Activated naive CD8-positive, alpha-beta T cell treated with anti-CD3 and anti-CD28 coated beads for 36 hours (primary cell): ENCODE measurements around the gene AFF2. TPM values are rescaled to one million over a fixed set of nuclear protein-coding genes. Genes with fewer than 3 reads are reported as not detected.
"Not testable (repeated sequence)": the region's sequence is repeated elsewhere in the genome, so short reads cannot be mapped to it uniquely, and the experiment has no call there.

Experiments used
- DNase-seq: peaks from one replicate; pipeline ENCODE4 v3.0.0; 2021
- H3K27ac Mint-ChIP-seq: one replicate; pipeline ENCODE4 v1.8.0; 2022; ENCODE audit warnings: mild to moderate bottlenecking, moderate library complexity, mixed read lengths
- H3K27me3 Mint-ChIP-seq: one replicate; pipeline ENCODE4 v1.8.0; 2022; ENCODE audit warnings: mild to moderate bottlenecking, mixed read lengths
- H3K36me3 Mint-ChIP-seq: one replicate; pipeline ENCODE4 v1.8.0; 2021; ENCODE audit warnings: mild to moderate bottlenecking, mixed read lengths
- H3K4me1 Mint-ChIP-seq: one replicate; pipeline ENCODE4 v1.8.0; 2021; ENCODE audit warnings: mixed read lengths
- H3K4me3 Mint-ChIP-seq: one replicate; pipeline ENCODE4 v1.8.0; 2022; ENCODE audit warnings: mild to moderate bottlenecking, moderate library complexity, mixed read lengths
- H3K9me3 Mint-ChIP-seq: one replicate; pipeline ENCODE4 v1.8.0; 2022; ENCODE audit warnings: mixed read lengths
- total RNA-seq, 2 experiments: library from RNA; stranded (reverse); gene quantifications; one replicate each; pipeline ENCODE4 v1.2.3, GENCODE V29; 2021

Gene AFF2
- total RNA-seq, 2 experiments from 2014 or later = 1.4 to 1.7 TPM

DNA sequence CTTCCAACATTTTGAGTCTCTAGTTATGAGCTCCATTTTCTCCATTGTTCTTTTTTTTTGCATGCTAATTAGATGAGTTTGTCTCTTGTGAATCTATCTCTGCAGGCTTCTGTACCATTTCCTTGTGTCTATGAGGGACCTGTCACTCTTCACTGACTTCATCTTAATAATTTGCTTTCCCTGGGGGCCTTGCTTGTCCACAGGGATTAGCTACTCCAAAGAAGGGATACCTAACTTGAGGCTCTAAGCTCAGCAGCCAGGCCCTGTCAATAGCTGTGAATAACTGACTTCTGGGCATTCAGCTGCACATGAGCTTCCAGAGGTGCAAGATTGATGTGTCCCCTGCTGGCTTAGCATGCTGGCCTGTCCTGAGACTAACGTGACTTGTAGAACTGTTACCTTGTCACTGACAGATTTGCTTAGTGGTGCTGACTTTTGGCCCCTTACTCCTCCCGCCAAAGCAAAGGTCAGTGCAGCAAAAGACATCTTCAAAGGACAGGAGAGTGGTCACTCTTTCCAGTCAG, 124.6 kb downstream of the AFF2 start:
- H3K27ac Mint-ChIP-seq = no peak overlapping the region
- H3K36me3 Mint-ChIP-seq = peaks cover 3% of the 10 kb centered on the region
- no peak overlapping the region for H3K4me3 Mint-ChIP-seq
- no peaks in the 10 kb centered on the region for H3K27me3 Mint-ChIP-seq
- H3K9me3 Mint-ChIP-seq = no peaks in the 10 kb centered on the region
- no peaks in the 10 kb centered on the region for H3K4me1 Mint-ChIP-seq
- no peak for DNase-seq

DNA sequence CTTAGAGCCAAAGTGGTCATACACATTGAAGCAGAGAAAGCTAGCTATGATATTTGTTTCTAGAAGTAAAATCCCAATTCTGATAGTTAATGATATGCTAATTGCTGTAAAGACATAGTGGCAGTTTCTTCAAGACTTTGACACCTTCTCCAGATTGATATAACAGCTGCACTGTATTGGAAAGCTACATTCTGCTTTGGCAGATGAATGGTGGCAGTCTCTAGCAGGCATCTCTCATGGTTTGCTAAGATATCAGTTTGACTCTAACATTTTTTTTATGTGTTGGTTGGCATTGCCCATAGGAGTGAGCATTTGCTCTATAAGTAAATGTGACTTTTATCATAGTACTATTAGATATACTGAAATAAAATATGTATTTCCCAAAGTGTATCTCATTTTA, 128.2 kb downstream of the AFF2 start:
- Mint-ChIP-seq H3K27me3 (no peaks in the 10 kb centered on the region), H3K9me3 (no peaks in the 10 kb centered on the region), H3K36me3 (peaks cover 3% of the 10 kb centered on the region), H3K4me3 (no peak overlapping the region), H3K27ac (no peak overlapping the region), H3K4me1 (no peaks in the 10 kb centered on the region)
- no peak for DNase-seq

DNA sequence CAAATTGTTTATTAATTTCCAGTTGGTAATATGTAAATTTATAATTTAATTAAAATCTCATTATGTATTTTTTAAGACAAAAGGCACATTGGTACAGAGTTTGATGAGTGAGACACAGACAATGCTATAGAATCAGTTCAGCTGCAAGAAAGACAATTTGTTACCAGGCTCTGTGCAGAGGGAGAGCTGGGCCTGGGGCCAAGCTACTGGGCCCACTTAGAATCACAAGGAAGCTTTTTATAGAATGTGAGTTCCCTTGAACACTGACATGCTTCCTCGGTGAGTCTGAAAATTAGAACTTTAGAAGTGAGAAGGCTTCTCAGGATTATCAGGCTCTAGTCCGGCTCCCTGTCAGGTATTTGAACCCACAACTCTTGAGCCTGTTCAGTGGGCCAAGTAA, 129.0 kb downstream of the AFF2 start:
- no peaks in the 10 kb centered on the region for H3K9me3 Mint-ChIP-seq
- no peak overlapping the region for H3K27ac Mint-ChIP-seq
- no peak for DNase-seq
- H3K4me1 Mint-ChIP-seq = no peaks in the 10 kb centered on the region
- peaks cover 3% of the 10 kb centered on the region for H3K36me3 Mint-ChIP-seq
- H3K27me3 Mint-ChIP-seq = no peaks in the 10 kb centered on the region
- H3K4me3 Mint-ChIP-seq = no peak overlapping the region

DNA sequence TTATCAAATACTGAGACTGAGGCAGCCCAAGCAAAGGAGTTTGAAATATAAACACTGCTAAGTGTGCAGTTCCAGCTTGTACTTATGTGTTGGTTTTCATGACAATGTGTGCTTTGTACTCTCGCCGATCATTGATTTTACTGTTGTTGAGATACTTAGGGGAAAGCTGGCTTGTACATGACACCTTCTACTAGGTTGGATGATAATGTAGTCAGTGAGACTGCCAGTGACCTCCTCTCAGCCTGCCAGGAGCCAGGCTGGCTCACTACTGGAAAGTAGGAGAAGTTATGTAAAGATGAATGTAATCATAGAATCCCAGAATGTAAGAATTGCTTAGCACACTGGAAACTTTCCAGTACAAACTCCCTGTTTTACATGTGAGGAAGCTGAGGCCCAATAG, 132.0 kb downstream of the AFF2 start:
- Mint-ChIP-seq H3K4me1 (no peaks in the 10 kb centered on the region), H3K9me3 (no peaks in the 10 kb centered on the region), H3K27ac (no peak overlapping the region), H3K36me3 (peaks cover 2% of the 10 kb centered on the region), H3K27me3 (no peaks in the 10 kb centered on the region), H3K4me3 (no peak overlapping the region)
- DNase-seq = no peak

DNA sequence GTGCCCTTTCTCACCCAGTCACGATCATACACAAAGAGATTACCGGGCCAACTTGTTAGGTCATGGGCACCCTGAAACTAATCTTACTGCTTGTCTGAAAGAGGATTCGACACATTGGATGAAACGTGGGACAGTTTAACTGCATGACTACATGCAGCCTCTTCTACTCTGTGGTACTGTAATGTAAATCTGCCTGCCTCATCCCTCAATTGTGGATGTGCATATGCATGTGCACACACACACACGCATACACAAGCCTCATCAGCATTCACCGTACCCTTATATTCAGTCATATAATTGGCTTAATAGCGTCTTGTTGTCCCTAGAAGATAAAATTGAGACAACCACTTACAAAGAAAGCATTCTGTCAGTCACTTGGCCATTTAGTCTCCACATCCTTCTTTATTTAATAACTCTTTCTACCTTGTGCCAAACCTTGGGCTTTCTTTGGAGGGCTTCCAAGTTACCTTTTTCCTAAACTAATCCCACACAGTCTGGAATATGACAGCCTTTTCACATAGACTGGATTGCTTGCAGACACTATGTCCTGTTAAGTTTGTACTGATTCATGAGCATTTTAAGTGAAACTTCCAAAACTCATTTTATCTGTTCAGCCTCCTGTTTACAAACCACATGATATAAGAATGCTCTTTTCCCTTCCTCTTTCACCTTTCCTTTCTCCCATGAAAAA, 132.9 kb downstream of the AFF2 start:
- Mint-ChIP-seq H3K9me3 (peaks cover 2% of the 10 kb centered on the region), H3K27ac (no peak overlapping the region), H3K4me3 (no peak overlapping the region), H3K36me3 (peaks cover 4% of the 10 kb centered on the region), H3K27me3 (no peaks in the 10 kb centered on the region), H3K4me1 (no peaks in the 10 kb centered on the region)
- DNase-seq = no peak

DNA sequence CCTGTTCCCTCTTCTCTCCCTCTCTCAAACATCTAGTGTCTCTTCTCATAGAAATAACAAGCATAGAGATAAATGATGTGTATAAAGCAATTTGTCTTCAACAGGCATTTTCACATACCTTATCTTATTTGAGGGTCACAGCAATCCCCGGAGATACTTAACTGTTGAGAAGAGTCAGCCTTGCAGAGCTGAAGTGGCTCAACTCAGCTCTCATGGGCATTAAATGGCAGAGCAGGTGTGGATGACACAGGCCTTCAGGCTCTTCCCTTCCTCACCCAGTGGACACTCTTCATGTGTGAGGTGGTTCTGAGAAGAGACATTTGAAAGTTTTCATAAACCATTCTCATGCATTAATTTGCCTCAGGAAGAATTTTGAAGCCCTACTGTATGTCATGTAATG, 134.2 kb downstream of the AFF2 start:
- H3K4me1 Mint-ChIP-seq = no peaks in the 10 kb centered on the region
- H3K4me3 Mint-ChIP-seq = no peak overlapping the region
- peaks cover 6% of the 10 kb centered on the region for H3K36me3 Mint-ChIP-seq
- no peak overlapping the region for H3K27ac Mint-ChIP-seq
- no peaks in the 10 kb centered on the region for H3K27me3 Mint-ChIP-seq
- no peak for DNase-seq
- H3K9me3 Mint-ChIP-seq = peaks cover 3% of the 10 kb centered on the region

DNA sequence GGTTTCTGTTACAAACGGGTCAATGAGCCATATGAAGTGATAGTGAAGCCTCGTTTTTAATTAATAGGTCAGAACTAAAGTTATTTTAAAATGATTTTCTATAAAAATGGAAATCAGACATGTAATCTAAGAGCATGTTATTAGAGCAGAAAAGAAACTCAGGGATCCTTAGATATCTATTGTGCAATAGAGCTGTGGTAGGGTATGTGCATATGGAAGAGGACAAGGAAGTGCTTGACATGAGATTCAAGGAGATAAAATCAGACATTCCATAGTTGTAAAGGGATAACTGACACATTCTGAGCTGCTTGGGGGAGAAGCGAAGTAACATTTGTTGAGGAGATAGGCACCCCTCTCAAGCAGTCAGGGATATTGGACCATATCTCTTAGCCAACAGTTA, 143.0 kb downstream of the AFF2 start:
- Mint-ChIP-seq H3K9me3 (peaks cover under 1% of the 10 kb centered on the region), H3K4me3 (no peak overlapping the region), H3K36me3 (peaks cover under 1% of the 10 kb centered on the region), H3K27ac (no peak overlapping the region), H3K27me3 (no peaks in the 10 kb centered on the region), H3K4me1 (no peaks in the 10 kb centered on the region)
- no peak for DNase-seq

DNA sequence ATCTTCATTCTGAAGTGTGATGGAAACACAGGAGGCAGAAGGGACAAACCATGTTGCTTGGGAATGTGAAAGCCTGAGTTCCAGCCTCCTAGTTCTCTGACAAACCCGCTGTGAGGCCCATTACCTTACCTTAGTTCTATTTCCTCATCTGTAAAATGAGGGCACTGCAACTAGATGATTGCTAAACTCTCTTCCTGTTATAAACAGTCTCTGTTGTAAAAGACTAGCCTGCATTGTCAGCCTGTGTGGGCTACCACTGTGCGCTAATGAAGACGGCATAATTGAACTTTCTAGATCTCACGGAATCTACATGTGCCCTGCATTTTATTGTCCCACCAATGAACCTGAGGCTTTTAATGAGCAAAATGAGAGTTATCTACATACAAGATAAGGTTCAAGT, 147.2 kb downstream of the AFF2 start:
- no peak for DNase-seq
- H3K27ac Mint-ChIP-seq = no peak overlapping the region
- H3K4me1 Mint-ChIP-seq = no peaks in the 10 kb centered on the region
- no peaks in the 10 kb centered on the region for H3K27me3 Mint-ChIP-seq
- H3K36me3 Mint-ChIP-seq = no peaks in the 10 kb centered on the region
- no peak overlapping the region for H3K4me3 Mint-ChIP-seq
- no peaks in the 10 kb centered on the region for H3K9me3 Mint-ChIP-seq

DNA sequence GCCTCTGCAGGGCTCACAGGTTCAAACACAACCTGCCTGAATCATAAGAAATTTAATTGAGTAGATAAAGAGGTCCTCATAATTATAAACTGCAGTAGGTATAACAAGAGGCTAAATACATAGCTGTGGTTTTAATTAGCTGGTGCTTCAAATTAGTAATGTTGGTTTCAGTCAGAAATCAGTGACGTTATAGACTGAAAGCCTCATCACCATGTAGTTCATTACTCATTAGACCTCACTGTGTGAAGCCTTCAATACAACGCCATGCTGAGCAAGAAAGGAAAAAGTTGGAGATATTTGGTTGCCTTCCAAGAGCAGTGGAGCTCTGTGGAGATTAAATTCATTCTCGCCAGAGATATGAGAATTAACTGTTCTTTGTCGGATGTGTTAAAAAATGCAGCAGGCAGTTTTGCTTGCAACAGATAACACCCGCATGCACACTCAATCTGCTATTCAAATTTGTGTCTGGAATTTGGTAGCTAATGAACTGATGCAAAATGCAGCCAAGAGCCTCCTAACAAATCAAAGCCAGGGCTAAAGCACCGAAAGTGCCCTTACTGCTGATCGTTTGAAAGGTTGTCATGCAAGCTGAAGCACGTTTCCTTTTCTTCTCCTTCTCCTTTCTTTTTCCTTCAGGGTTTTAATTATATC, 148.9 kb downstream of the AFF2 start:
- H3K4me1 Mint-ChIP-seq = no peaks in the 10 kb centered on the region
- H3K36me3 Mint-ChIP-seq = peaks cover 4% of the 10 kb centered on the region
- no peak overlapping the region for H3K4me3 Mint-ChIP-seq
- H3K27ac Mint-ChIP-seq = no peak overlapping the region
- H3K27me3 Mint-ChIP-seq = no peaks in the 10 kb centered on the region
- no peaks in the 10 kb centered on the region for H3K9me3 Mint-ChIP-seq
- no peak for DNase-seq

DNA sequence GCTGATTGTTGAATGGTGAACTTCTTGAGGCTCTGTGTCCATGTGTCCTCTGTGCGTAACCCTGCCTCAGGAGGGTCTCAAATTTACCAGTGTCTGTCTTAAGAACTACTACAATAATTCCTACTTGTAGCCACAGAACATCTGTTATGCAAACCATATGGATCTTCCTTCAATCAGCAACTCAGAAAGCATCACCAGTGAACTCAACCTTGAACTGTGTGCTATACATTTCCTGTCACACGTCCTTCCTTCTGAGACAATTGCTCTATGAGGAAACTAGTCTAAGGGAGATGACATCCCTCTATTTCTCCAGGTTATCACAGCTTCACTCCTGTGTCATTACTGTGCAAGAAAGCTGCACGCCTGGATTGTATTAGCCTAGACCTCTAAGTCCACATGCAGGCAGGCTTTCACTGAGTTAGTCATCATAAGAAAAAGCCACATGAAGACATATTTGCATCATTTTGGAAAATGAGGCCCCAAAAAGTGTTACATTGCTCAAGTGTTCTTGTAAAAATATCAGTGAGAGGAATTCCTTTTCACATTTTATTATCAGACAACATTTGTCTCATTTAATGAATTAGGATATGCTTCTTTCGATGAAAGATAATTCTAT, 157.8 kb downstream of the AFF2 start:
- DNase-seq = no peak
- no peak overlapping the region for H3K4me3 Mint-ChIP-seq

DNA sequence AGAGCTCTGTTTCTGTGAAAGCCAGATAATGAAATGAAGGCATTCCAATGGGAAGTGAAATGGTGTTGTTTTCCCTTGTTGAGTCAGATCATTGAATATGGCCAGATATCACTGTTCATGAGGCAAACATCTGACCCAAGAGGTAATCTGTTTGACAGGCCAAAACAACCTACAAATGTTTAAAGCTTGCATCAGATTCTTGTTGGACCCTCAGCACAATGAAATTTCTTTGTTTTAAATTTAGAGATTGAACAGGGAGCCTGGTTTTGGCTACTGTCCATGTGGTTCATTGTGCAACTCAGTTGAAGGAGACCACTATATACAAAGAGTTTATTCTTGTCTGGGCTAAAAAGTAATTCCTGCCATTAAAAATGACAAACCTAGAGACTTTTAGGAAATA, 159.1 kb downstream of the AFF2 start:
- DNase-seq = no peak
- H3K4me3 Mint-ChIP-seq = no peak overlapping the region
- peaks cover 3% of the 10 kb centered on the region for H3K4me1 Mint-ChIP-seq
- H3K9me3 Mint-ChIP-seq = peaks cover 2% of the 10 kb centered on the region
- no peaks in the 10 kb centered on the region for H3K27me3 Mint-ChIP-seq
- H3K36me3 Mint-ChIP-seq = no peaks in the 10 kb centered on the region
- no peak overlapping the region for H3K27ac Mint-ChIP-seq

More for the DNA sequence above, 157.8 kb downstream of the AFF2 start:
- H3K27ac Mint-ChIP-seq = no peak overlapping the region
- H3K36me3 Mint-ChIP-seq = peaks cover 5% of the 10 kb centered on the region
- H3K9me3 Mint-ChIP-seq = peaks cover 2% of the 10 kb centered on the region
- H3K4me1 Mint-ChIP-seq = peaks cover 3% of the 10 kb centered on the region
- H3K27me3 Mint-ChIP-seq = no peaks in the 10 kb centered on the region

DNA sequence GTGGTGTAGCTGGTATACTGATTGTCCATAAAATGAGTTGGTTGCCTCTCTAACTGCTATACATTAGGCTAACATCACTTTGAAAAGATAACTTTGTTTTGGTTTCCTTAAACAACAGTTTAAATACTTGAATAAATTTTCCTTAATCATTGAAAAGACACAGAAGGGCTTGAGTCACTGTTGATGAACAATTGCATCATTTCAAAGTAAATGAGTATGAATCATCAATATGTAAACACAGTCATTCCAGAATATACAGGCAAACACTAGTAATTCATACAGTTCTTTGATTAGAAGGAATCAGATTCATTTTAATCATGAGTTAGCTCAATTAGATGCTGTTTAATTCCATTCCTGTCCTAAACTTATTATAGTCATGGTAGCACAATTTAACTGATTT, 160.6 kb downstream of the AFF2 start:
- Mint-ChIP-seq H3K4me3 (no peak overlapping the region), H3K27ac (no peak overlapping the region), H3K9me3 (peaks cover 2% of the 10 kb centered on the region), H3K36me3 (peaks cover 4% of the 10 kb centered on the region), H3K27me3 (no peaks in the 10 kb centered on the region), H3K4me1 (peaks cover 3% of the 10 kb centered on the region)
- no peak for DNase-seq

DNA sequence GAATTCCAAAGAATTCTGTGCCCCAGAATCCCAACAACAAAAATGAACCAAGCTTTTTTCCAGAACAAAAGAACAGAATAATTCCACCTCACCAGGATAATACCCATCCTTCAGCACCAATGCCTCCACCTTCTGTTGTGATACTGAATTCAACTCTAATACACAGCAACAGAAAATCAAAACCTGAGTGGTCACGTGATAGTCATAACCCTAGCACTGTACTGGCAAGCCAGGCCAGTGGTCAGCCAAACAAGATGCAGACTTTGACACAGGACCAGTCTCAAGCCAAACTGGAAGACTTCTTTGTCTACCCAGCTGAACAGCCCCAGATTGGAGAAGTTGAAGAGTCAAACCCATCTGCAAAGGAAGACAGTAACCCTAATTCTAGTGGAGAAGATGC, 161.6 kb downstream of the AFF2 start:
- Mint-ChIP-seq H3K36me3 (peaks cover 4% of the 10 kb centered on the region), H3K27ac (no peak overlapping the region), H3K4me3 (no peak overlapping the region), H3K9me3 (peaks cover 2% of the 10 kb centered on the region), H3K27me3 (no peaks in the 10 kb centered on the region), H3K4me1 (peaks cover 3% of the 10 kb centered on the region)
- DNase-seq = no peak

DNA sequence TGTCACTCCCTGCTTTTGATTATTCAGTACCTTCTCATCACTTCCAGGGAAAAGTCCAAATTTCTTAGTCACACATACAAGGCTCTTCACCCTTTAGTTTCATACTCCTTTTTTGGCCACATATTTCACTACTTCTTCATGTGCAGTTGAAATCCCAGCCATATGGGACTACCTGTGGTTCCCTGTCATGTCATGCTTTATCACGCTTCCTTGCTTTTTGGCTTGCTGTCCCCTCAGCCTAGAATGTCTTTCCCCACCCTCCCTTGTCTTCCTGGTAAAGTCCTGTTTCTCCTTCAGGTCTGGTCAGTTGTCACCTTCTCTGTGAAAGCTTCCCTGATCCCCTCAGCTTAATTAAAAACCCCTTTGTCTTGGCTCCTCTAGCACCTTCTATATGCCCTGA, 163.8 kb downstream of the AFF2 start:
- no peak for DNase-seq
- Mint-ChIP-seq H3K27ac (no peak overlapping the region), H3K4me3 (no peak overlapping the region), H3K9me3 (peaks cover 7% of the 10 kb centered on the region), H3K36me3 (peaks cover 11% of the 10 kb centered on the region), H3K4me1 (no peaks in the 10 kb centered on the region), H3K27me3 (no peaks in the 10 kb centered on the region)

DNA sequence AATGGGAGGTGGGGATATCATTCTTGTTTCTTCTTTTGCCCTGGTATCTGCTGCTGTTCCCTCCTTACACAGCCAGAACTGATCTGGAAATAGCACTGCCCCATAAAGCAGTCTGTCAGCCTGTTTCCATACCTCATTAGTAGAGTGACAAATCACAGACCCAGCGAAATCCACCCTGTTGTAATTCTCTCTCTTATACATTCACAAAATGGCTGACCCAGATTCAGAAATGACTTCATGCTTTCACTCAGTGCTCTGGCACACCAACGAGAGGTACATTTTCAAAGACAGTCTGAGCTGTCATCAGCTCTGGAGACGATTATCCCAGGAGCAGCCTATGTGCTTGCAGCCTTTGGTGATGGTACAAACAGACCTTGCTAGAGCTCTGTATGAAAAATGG, 164.6 kb downstream of the AFF2 start:
- Mint-ChIP-seq H3K4me1 (no peaks in the 10 kb centered on the region), H3K27ac (no peak overlapping the region), H3K27me3 (no peaks in the 10 kb centered on the region), H3K4me3 (no peak overlapping the region), H3K36me3 (peaks cover 12% of the 10 kb centered on the region), H3K9me3 (peaks cover 11% of the 10 kb centered on the region)
- DNase-seq = no peak

DNA sequence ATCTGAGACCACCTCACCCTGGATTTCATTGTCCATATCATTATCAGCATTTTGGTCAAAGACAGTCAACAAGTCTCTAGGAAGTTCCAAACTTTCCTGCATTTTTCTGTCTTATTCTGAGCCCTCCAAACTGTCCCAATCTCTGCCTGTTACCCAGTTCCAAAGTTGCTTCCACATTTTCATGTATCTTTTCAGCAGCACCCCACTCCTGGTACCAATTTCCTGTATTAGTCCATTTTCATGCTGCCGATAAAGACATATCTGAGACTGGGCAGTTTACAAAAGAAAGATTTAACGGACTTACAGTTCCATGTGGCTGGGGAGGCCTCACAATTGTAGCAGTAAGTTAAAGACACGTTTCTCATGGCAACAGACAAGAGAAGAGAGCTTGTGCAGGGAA, 168.8 kb downstream of the AFF2 start:
- Mint-ChIP-seq H3K36me3 (peaks cover 14% of the 10 kb centered on the region), H3K9me3 (peaks cover 14% of the 10 kb centered on the region)
- not testable (repeated sequence) for DNase-seq, H3K27me3 Mint-ChIP-seq, H3K4me1 Mint-ChIP-seq, H3K27ac Mint-ChIP-seq, H3K4me3 Mint-ChIP-seq
